Measurements from ENCODE around the gene RPL34.

RPL34 gene

DNA sequence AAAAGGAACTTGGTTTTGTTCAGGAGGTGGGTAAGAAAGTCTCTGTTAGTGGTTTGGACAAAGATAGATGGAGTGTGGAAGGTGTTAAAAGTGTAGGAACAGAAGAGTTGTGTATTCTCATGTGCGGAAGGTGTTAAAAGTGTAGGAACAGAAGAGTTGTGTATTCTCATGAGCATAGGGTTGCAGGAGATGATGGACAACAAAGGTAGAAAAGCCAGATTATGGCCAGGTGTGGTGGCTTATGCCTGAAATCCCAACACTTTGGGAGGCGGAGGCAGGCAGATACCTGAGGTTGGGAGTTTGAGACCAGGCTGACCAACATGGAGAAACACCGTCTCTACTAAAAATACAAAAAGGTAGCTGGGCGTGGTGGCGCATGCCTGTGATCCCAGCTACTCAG, 2.5 kb downstream of the RPL34 start:
- DNase-seq (ENCODE audit: extremely low read depth in 1 of 2, low read depth in 1 of 2) = no peak

DNA sequence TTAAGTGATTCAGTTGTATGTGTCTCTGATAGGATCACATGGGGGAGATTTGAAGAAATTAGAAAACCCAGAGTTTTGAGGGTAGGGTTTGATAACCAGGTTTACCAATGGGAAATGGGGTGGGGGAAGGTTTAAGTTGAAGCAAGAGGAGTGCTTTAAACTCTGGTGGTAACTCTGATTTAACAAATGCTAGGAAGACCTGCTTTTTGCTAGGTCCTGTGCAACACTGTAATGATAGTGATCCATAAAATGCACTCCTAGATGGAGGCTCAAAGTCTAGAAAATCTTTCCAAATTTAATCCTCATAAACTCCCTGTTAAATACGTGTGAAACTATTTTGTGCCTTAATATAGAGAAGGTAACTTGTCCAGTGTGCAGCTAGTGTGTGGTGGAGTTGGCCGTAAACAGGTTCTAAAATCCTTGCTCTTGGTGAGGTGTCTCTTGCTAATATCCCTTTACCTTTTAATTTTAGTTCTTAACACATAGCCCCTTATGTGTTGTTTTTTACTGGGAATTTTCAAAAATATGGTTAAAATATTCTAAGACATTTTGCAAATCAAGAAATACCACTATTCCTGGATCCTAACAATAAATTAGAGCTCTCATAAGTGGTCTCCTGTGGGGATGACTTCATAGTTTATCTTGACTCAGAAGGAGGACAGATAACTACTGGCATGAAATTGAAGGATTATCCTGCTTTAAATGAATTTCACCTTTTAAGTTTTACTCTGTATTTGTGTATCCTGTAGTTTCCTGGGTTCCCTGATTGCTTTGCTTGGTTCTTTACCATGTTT, 4.1 kb downstream of the RPL34 start:
- DNase-seq (ENCODE audit: extremely low read depth in 1 of 2, low read depth in 1 of 2) = no peak

DNA sequence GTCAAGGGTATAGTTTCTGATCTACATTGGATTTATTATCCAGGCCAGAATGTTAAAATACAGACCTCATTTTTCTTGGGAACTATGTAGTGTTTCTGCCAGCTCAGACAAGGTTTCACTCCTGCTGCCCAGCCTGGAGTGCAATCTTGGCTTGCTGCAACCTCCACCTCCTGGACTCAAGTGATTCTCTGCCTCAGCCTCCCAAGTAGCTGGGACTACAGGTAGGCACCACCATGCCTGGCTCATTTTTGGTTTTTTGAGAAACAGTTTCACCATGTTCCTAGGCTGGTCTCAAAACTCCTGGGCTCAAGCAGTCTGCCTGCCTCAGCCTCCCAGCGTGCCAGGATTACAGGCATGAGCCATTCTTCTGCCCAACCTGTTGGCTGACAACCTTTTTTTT, 5.7 kb downstream of the RPL34 start:
- DNase-seq (ENCODE audit: extremely low read depth in 1 of 2, low read depth in 1 of 2) = no peak

DNA sequence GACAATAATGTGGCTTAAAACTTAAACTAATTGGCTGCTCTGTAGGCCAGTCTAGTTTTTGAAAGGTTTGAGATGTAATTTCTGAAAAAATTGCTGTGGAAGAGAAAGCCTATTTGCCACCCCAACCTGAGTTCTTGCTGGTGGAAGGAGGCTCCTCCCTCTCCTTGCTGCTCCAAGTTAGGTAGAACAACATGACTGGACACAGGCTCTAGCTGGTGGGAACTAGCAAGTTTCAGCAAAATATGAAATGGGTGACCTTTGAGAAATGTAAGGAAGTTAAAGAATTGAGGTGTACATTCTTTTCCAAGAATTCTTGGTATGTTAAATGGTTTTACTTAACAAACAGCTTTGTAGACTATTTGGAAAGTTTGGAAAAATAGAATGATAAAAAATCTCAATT, 8.0 kb downstream of the RPL34 start:
- DNase-seq (ENCODE audit: extremely low read depth in 1 of 2, low read depth in 1 of 2) = no peak

DNA sequence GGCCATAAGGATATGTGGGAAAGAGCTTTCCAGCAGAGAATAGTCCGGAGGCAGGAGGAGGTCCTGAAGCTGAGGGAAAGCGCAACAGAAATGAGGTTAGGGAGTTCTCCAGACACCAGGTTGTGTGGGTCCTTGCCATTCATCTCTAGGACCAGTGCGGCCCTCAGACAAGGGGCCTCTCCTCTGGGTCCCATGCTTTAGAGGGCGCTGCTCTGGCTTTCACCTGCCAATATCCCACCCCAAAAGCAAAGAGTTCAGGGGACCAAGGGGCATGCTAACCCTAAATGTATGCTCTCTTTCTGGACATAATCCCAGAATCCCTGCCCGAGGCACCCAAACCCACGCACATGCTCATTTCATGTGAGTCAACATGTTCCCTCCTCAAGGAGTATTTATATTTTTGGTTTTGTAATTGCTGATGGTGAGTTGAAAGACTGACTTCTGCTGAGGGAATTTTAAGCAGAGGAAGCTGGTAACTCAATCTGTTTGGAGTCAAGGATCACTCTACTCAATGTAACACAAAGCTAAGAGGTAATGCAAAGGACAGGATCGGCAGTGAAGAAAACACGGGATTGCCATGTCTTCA, 14.8 kb downstream of the RPL34 start:
- DNase-seq (ENCODE audit: extremely low read depth in 1 of 2, low read depth in 1 of 2) = no peak

DNA sequence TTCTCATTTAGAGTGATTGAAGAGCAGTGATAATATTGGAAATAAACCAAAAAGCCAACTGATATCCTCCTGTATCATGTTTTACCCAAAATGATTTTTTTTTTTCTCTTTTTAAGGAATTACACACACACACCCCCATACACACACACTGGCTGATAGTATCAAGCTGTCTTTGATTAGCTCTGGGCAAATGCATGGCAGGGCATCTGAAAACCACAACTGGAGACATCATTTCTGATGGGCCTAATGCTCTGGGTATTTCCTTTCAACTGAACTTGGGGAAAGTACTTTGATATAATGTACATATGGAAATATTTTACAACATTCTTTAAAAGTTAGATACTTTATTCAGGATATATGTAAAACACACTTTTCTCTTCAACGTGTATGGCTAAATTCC, 15.9 kb downstream of the RPL34 start:
- DNase-seq (ENCODE audit: extremely low read depth in 1 of 2, low read depth in 1 of 2) = no peak

DNA sequence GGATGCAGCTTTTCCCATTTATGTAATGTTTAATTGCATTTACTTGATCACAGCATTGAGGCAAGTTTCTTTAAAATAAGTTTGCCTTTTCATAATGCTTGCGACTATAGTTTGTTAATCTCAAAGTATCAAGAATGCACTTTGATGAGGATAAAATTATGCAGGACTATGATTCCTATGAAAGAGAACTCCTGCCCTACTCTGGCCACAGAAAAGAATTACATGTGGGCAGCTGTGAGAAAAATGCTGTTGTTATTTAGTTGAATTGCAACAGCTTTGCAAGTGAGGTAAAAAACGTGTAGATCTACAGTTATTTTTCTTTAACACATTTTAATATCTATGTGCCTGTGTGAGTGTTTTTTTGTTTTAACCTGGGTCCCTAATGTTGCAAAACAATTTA, 17.5 kb downstream of the RPL34 start:
- no peak for DNase-seq (ENCODE audit: extremely low read depth in 1 of 2, low read depth in 1 of 2)

DNA sequence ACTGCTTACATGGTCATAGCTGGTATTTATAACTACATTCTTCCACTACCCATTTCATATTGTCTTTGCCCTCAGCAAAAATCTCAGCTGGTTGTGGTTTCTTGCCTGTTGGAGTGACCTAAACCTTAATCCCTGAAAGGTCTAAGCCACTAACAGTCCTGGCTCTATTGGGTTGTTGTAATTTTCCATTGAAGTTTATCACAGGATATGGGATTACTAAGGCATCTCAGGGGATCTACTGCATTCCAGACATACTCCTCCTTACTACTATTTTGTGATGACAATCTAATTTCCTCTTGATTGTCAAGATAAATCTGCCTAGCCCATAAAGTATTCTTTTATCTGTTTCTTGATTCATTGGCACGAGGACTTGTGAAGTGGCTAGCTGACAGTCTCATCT, 23.9 kb downstream of the RPL34 start:
- no peak for DNase-seq (ENCODE audit: extremely low read depth in 1 of 2, low read depth in 1 of 2)

DNA sequence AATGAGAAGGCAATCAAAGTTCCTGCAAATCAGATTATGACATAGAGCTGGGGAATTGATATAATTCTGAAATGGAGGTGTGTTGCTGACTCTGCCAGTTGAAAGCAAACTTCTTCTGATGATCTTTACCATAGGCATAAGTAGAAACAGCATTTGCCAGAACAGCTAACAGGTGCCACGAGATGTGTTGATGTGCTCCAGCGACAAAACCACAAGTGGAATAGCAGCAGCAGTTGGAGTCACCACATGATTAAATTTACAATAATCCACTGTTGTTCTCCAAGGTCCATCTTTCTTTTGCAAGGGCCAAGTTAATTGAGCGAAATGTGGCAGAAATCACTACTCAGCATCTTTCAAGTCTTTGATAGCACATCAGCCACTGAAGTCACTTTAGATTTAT, 26.3 kb downstream of the RPL34 start:
- no peak for DNase-seq (ENCODE audit: extremely low read depth in 1 of 2, low read depth in 1 of 2)

DNA sequence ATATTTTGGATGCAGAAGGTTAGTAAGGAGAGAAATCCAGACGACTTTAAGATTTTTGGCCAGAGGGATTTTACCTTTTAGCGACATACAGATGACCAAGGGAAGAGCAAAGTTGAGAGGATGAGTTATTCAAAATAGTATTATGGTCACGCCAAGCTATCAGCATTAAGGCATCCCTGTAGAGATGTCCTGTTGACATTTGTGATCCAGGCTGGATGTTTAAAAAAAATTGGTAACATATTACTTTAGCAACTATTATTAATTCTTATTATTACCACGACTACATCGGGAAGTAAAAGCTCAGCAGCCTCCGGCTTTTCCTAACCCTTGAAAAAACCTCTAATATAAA, 29.5 kb downstream of the RPL34 start:
- DNase-seq (ENCODE audit: extremely low read depth in 1 of 2, low read depth in 1 of 2) = no peak

DNA sequence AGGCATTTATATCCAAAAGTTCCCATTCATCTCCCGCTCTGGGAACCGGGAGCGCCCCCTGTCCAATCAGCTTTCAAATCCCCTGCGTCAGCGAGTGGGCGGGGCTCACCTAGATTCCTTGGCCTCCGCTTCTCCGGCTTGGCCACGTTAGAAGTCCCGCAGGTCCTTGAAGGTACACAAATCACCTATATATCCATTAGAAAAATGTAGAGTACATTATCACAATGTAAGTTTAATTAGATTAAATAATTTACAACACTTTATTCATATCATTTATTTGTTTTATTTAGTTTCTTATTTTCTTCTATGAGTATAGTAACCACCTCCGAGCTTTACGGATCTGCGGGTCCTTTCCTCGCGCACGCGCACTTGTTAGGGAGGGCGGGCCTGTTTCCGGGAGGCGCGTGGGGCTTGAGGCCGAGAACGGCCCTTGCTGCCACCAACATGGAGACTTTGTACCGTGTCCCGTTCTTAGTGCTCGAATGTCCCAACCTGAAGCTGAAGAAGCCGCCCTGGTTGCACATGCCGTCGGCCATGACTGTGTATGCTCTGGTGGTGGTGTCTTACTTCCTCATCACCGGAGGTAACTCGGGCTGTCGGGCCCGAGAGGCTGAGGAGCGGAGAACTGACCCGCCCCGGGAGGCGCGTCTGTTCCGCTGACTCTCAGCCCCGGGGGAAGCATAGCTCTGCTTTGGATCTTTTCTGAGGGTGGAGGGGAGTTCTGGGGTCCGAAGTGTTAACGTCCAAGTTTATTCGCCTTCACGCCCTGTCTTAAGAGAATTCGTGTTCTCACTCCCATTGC, 30.0 kb downstream of the RPL34 start, which contains the start of gene OSTC:
TSS of gene OSTC (plus strand) at position 388 of the 802 bp plus-strand sequence. CDS start at position 445, 57 bp downstream.
- DNase-seq (ENCODE audit: extremely low read depth in 1 of 2, low read depth in 1 of 2) = peak; percentile 84 to 91

DNA sequence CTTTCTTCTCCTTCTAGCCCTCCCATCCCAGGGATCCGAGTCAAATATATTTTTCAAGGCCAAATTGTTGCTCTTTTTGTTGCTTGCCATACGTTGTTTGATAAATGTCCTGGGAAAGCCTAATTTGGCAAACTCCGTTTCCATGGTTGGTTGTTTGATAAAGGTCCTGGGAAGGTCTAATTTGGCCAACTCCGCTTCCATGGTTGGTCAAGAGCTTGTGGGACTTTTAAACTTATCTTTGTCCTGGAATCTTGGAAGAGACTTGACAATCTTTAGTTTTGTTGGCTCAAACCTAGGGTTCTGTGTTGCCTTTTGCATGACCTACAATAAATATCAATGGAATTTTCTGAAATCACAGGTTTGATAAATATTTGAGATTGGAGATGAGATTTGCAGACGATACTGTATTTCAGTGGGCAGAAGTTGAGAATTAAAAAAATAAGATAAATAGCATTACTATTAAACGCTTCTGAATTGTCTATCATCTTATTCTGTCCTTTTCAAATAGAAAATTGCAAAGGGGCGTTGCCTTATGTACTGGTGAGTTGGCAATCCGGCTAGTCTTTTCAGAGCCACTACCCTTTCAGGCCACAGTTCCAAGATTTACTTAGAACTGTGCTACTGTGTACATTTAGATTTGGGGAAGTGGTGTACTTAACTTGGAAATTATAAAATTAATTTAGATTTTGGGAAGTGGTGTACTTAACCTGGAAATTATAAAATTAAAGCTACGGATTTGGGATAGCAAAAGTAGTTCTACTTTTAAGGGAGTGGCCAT, 30.8 kb downstream of the RPL34 start:
- DNase-seq (ENCODE audit: extremely low read depth in 1 of 2, low read depth in 1 of 2) = no peak

DNA sequence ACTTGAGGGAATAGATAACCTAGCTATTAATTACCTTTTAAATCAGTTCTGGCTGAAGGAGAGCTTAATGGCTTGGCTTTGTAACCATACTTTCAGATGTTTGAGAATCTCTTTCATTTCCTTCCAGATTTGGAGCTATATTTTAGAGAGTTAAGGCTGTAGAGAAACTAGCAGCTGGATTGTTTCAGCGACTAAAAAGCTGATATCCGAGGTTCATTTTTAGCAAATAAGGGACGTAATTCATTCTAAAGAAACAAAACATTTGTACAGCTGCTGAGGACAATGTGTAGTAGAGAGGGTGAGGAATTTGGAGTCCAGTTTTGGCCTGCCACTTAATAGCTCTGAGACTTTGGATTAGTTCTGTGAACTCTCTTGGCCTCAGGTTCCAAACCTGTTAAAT, 42.3 kb downstream of the RPL34 start:
- no peak for DNase-seq (ENCODE audit: extremely low read depth in 1 of 2, low read depth in 1 of 2)

DNA sequence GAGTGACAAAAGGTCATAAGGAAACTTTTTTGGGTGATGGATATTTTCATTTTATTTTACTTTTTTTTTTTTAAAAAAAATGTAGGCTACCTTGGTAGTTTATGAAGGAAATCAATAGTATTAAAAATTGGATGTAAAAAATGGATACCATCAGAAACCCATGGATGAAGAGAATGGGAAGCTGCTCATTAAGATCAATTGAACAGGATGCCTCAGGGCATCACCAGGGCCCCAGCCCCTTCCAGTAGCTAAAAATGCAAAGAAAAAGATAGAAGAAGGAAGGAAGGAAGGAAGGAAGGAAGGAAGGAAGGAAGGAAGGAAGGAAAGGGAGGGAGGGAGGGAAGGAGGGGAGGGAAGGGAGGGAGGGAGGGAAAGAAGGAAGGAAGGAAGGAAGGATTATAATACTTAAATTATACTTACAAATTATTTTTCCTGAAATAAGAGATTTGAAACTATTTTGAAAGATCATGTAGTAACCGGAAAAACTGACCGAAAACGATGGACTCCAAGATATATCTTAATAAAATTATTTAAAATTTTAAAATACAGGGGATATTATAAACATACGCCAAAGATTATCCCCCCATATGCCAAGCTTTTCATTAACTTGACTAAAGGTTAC, 54.1 kb downstream of the RPL34 start:
- DNase-seq (ENCODE audit: extremely low read depth in 1 of 2, low read depth in 1 of 2) = no peak

All from activated CD8-positive, alpha-beta memory T cell treated with anti-CD3 and anti-CD28 coated beads for 1 hour (primary cell).